Endometrial microvascular endothelial cells (primary cell): ENCODE data around the gene FGD5. TPM values are rescaled to one million over a fixed set of nuclear protein-coding genes. Genes with fewer than 3 reads are reported as not detected.

Experiments
- in situ Hi-C: cut with HindIII; loops from 2 replicates; pipeline ENCODE4 v1.10.0; 2017; ENCODE audit warnings: low sequenced_read_pairs, low pct_unique_long_range_greater_than_20kb; ENCODE audit errors: inconsistent ontology term
- total RNA-seq: library from RNA; depleted of rRNA; stranded (reverse); fragments of >200 nt; gene quantifications from one replicate; pipeline ENCODE4 v1.2.3, GENCODE V29; 2015; ENCODE audit errors: inconsistent ontology term

Gene FGD5
- total RNA-seq, 1 donor from 2014 or later: 57.0 TPM

GRCh38 chr3:14822134-14822533 lies 3.4 kb downstream of the FGD5 start:
- in situ Hi-C loops: loop anchor here (10.0 kb wide), 1 partner anchor 103 kb away; no protein-coding TSS in a partner anchor

GRCh38 chr3:14822670-14823390 lies 4.1 kb downstream of the FGD5 start:
- in situ Hi-C loops: loop anchor here (10.0 kb wide), 1 partner anchor 102 kb away; no protein-coding TSS in a partner anchor

GRCh38 chr3:14823393-14823792 lies 4.6 kb downstream of the FGD5 start:
- in situ Hi-C loops: loop anchor here (10.0 kb wide), 1 partner anchor 101 kb away; no protein-coding TSS in a partner anchor

- in situ Hi-C loops: loop anchor here (10.0 kb wide), 1 partner anchor 101 kb away; no protein-coding TSS in a partner anchor
Measured at GRCh38 chr3:14823910-14824629, 5.3 kb downstream of the FGD5 start.

- in situ Hi-C loops: loop anchor here (10.0 kb wide), 1 partner anchor 100 kb away; no protein-coding TSS in a partner anchor
Measured at GRCh38 chr3:14824646-14825045, 5.9 kb downstream of the FGD5 start.

GRCh38 chr3:14826069-14826468 lies 7.3 kb downstream of the FGD5 start:
- in situ Hi-C loops: loop anchor here (10.0 kb wide), 1 partner anchor 99 kb away; no protein-coding TSS in a partner anchor

- in situ Hi-C loops: loop anchor here (10.0 kb wide), 1 partner anchor 97 kb away; no protein-coding TSS in a partner anchor
Measured at GRCh38 chr3:14827776-14828175, 9.0 kb downstream of the FGD5 start.

- in situ Hi-C loops: loop anchor here (10.0 kb wide), 1 partner anchor 95 kb away; no protein-coding TSS in a partner anchor
Measured at GRCh38 chr3:14829811-14830210, 11.0 kb downstream of the FGD5 start.

GRCh38 chr3:14831916-14832450 lies 13.2 kb downstream of the FGD5 start:
- in situ Hi-C loops: no loop called here

GRCh38 chr3:14832975-14833722 lies 14.4 kb downstream of the FGD5 start:
- in situ Hi-C loops: no loop called here

GRCh38 chr3:14834121-14834520 lies 15.4 kb downstream of the FGD5 start:
- in situ Hi-C loops: no loop called here

- in situ Hi-C loops: no loop called here
Measured at GRCh38 chr3:14834807-14835466, 16.2 kb downstream of the FGD5 start.

GRCh38 chr3:14836049-14836468 lies 17.3 kb downstream of the FGD5 start:
- in situ Hi-C loops: no loop called here

- in situ Hi-C loops: no loop called here
Measured at GRCh38 chr3:14837186-14837877, 18.6 kb downstream of the FGD5 start.

- in situ Hi-C loops: no loop called here
Measured at GRCh38 chr3:14837878-14838258, 19.1 kb downstream of the FGD5 start.

- in situ Hi-C loops: no loop called here
Measured at GRCh38 chr3:14839236-14839635, 20.5 kb downstream of the FGD5 start.

- in situ Hi-C loops: no loop called here
Measured at GRCh38 chr3:14841836-14842235, 23.1 kb downstream of the FGD5 start.

- in situ Hi-C loops: no loop called here
Measured at GRCh38 chr3:14842277-14842676, 23.5 kb downstream of the FGD5 start.
